OCI-LY7 (cell line): ENCODE results near the gene NAV2. TPM values are rescaled to one million over a fixed set of nuclear protein-coding genes. Genes with fewer than 3 reads are reported as not detected.

Experiments
- BruUV-seq: library from RNA; stranded (reverse); fragments of 400-500 nt; replicated peaks from 2 replicates; lab custom pipeline; 2021; lab: Mats Ljungman, UMichigan
- CTCF ChIA-PET: fragments of 300-600 bp; sonication (Branson Sonifier 250); formaldehyde crosslinking; loops from one replicate; lab custom pipeline; 2022; ENCODE audit warnings: antibody characterized with exemption; ENCODE audit not compliant: unreplicated experiment; lab: Charles Lee
- POLR2A ChIA-PET: fragments of 300-600 bp; sonication (Branson Sonifier 250); formaldehyde crosslinking; loops from one replicate; lab custom pipeline; 2022; ENCODE audit warnings: antibody characterized with exemption; lab: Charles Lee
- DNase-seq: peaks from one replicate; pipeline ENCODE4 v3.0.0-alpha.2; 2015; ENCODE audit warnings: low spot score
- H2AFZ ChIP-seq: fragments of 200-600 bp; sonication (generic), shearing (Covaris generic); 2 replicates; pipeline ENCODE4 v1.6.1; 2014; ENCODE audit warnings: mild to moderate bottlenecking, antibody characterized with exemption, low read length, moderate library complexity
- H3K27ac ChIP-seq: fragments of 200-600 bp; sonication (generic); 2 replicates; pipeline ENCODE4 v1.5.1; 2014; ENCODE audit warnings: mixed run types, low read depth, mild to moderate bottlenecking, moderate library complexity, low read length, inconsistent platforms; ENCODE audit not compliant: poor library complexity, severe bottlenecking
- H3K36me3 ChIP-seq: fragments of 200-600 bp; sonication (generic); 2 replicates; pipeline ENCODE4 v1.6.1; 2014; ENCODE audit warnings: mild to moderate bottlenecking, antibody characterized with exemption, low read length, moderate library complexity, mixed read lengths; ENCODE audit not compliant: insufficient read depth
- H3K4me1 ChIP-seq: fragments of 200-600 bp; sonication (generic); 2 replicates; pipeline ENCODE4 v1.5.1; 2014; ENCODE audit warnings: mild to moderate bottlenecking, low read length; ENCODE audit not compliant: insufficient read depth, poor library complexity, severe bottlenecking
- H3K4me2 ChIP-seq: fragments of 200-600 bp; sonication (generic); 2 replicates; pipeline ENCODE4 v1.6.1; 2014; ENCODE audit warnings: mild to moderate bottlenecking, low read length
- H3K4me3 ChIP-seq: fragments of 200-600 bp; sonication (generic); 2 replicates; pipeline ENCODE4 v1.5.1; 2014; ENCODE audit warnings: mild to moderate bottlenecking, low read depth, low read length; ENCODE audit not compliant: poor library complexity, severe bottlenecking
- H3K79me2 ChIP-seq: fragments of 200-600 bp; sonication (generic); 2 replicates; pipeline ENCODE4 v1.6.1; 2016; ENCODE audit warnings: low read depth, mild to moderate bottlenecking, low read length, moderate library complexity, mixed read lengths; ENCODE audit not compliant: insufficient read depth
- H3K9me2 ChIP-seq: fragments of 200-600 bp; sonication (generic); 2 replicates; pipeline ENCODE4 v1.6.1; 2016; ENCODE audit warnings: mild to moderate bottlenecking, low read length, mixed read lengths; ENCODE audit not compliant: insufficient read depth
- H3K9me3 ChIP-seq: fragments of 200-600 bp; sonication (generic); 2 replicates; pipeline ENCODE4 v1.6.1; 2014; ENCODE audit warnings: mild to moderate bottlenecking, mixed run types, low read length, mixed read lengths
- H4K20me1 ChIP-seq: fragments of 200-600 bp; sonication (generic); 2 replicates; pipeline ENCODE4 v1.6.1; 2014; ENCODE audit warnings: mild to moderate bottlenecking, antibody characterized with exemption, low read length, moderate library complexity, mixed read lengths; ENCODE audit not compliant: insufficient read depth
- CTCF ChIP-seq: fragments of 200-600 bp; sonication (generic); conservative IDR thresholded peaks from 2 replicates; pipeline ENCODE4 v1.5.1; 2014; ENCODE audit warnings: mild to moderate bottlenecking, antibody characterized with exemption, low read length, moderate library complexity, mixed read lengths
- EZH2phosphoT487 ChIP-seq: fragments of 200-600 bp; sonication (generic); IDR thresholded peaks from 2 replicates; pipeline ENCODE4 v1.6.1; 2018; ENCODE audit warnings: low read depth, borderline replicate concordance, mild to moderate bottlenecking, mixed run types, antibody characterized with exemption, low read length, moderate library complexity, mixed read lengths
- intact Hi-C: fragments of 100-400 bp; cut with micrococcal nuclease; formaldehyde crosslinking; loops from one replicate; pipeline ENCODE4 v1.10.0; 2022; ENCODE audit not compliant: unreplicated experiment
- total RNA-seq, 2 experiments: library from RNA; depleted of rRNA in 1 of 2; stranded (reverse); fragments of >200 nt in 1 of 2; shearing (Covaris generic) in 1 of 2; gene quantifications; 2 replicates each; pipeline ENCODE4 v1.2.3, GENCODE V29; 2014 to 2022

NAV2 gene
- total RNA-seq, 2 experiments from 2014 or later, result 0.06 to 0.68 TPM

- H3K9me3 ChIP-seq, result no peaks in the 10 kb centered on the region
- TF ChIP-seq EZH2phosphoT487 (no peak), CTCF (no peak)
- no peak overlapping the region for H3K4me2 ChIP-seq
- POLR2A ChIA-PET, result interaction anchor here (0.6 kb wide), 2 partner anchors 11 to 1379 kb away, joined by 3 read pairs; no protein-coding TSS in a partner anchor
- H3K36me3 ChIP-seq, result no peaks in the 10 kb centered on the region
- intact Hi-C loops, result no loop called here
- CTCF ChIA-PET, result interaction anchor here (0.6 kb wide), 1 partner anchor 23 kb away, joined by 3 read pairs; no protein-coding TSS in a partner anchor
- H3K79me2 ChIP-seq, result no peaks in the 10 kb centered on the region
- H2AFZ ChIP-seq, result no peak overlapping the region
- no peak for DNase-seq
- no peaks in the 10 kb centered on the region for H3K4me1 ChIP-seq
- H4K20me1 ChIP-seq, result no peaks in the 10 kb centered on the region
- H3K27ac ChIP-seq, result no peak overlapping the region
- no peaks in the 10 kb centered on the region for H3K9me2 ChIP-seq
- no peak overlapping the region for H3K4me3 ChIP-seq
- no TSS peak for BruUV-seq
Observed at GRCh38 chr11:19817870-19818269, 105.2 kb downstream of the NAV2 start.

GRCh38 chr11:19818619-19819018 lies 106.0 kb downstream of the NAV2 start:
- Histone ChIP-seq H3K9me3 (no peaks in the 10 kb centered on the region), H4K20me1 (no peaks in the 10 kb centered on the region), H3K4me2 (no peak overlapping the region), H3K4me1 (no peaks in the 10 kb centered on the region), H3K79me2 (no peaks in the 10 kb centered on the region), H2AFZ (no peak overlapping the region), H3K27ac (no peak overlapping the region), H3K4me3 (no peak overlapping the region), H3K9me2 (no peaks in the 10 kb centered on the region), H3K36me3 (no peaks in the 10 kb centered on the region)
- intact Hi-C loops, result no loop called here
- DNase-seq, result no peak
- ChIA-PET POLR2A (interaction anchor here (0.6 kb wide), 1 partner anchor 10 kb away, joined by 3 read pairs; no protein-coding TSS in a partner anchor), CTCF (no interaction called here)
- no TSS peak for BruUV-seq
- no peak for TF ChIP-seq CTCF
- no peak for TF ChIP-seq EZH2phosphoT487

GRCh38 chr11:19819148-19819547 lies 106.5 kb downstream of the NAV2 start:
- DNase-seq, result no peak
- no peak overlapping the region for H3K4me2 ChIP-seq
- intact Hi-C loops, result no loop called here
- no peak for TF ChIP-seq CTCF
- no peak for TF ChIP-seq EZH2phosphoT487
- H3K9me3 ChIP-seq, result no peaks in the 10 kb centered on the region
- no peaks in the 10 kb centered on the region for H3K79me2 ChIP-seq
- no peaks in the 10 kb centered on the region for H3K9me2 ChIP-seq
- no TSS peak for BruUV-seq
- H4K20me1 ChIP-seq, result no peaks in the 10 kb centered on the region
- no peaks in the 10 kb centered on the region for H3K4me1 ChIP-seq
- H3K4me3 ChIP-seq, result no peak overlapping the region
- H2AFZ ChIP-seq, result no peak overlapping the region
- ChIA-PET POLR2A (no interaction called here), CTCF (no interaction called here)
- H3K27ac ChIP-seq, result no peak overlapping the region
- H3K36me3 ChIP-seq, result no peaks in the 10 kb centered on the region
